Liver (tissue), 9 donors: ENCODE data around the gene MRPS35. TPM values are rescaled to one million over a fixed set of nuclear protein-coding genes. Genes with fewer than 3 reads are reported as not detected.

Experiments used
- DNase-seq: peaks from one replicate; pipeline ENCODE4 v3.0.0-alpha.2; 2017; ENCODE audit warnings: low spot score
- H3K27ac ChIP-seq, 2 donors: one replicate each; pipeline ENCODE4 v1.7.0; 2013; ENCODE audit warnings: inconsistent platforms in 2 of 2, low read length in 2 of 2, control low read depth in 1 of 2, low read depth in 1 of 2, mild to moderate bottlenecking in 1 of 2
- H3K27me3 ChIP-seq, 4 donors: one replicate each; pipeline versions ENCODE4 v1.6.1 to v1.7.0; 2013; ENCODE audit warnings: low read length in 3 of 4, inconsistent platforms in 1 of 4, mild to moderate bottlenecking in 1 of 4, moderate library complexity in 1 of 4; ENCODE audit not compliant: control insufficient read depth in 4 of 4, insufficient read depth in 4 of 4
- H3K36me3 ChIP-seq, 4 donors: one replicate each; pipeline versions ENCODE4 v1.6.1 to v1.7.0; 2013; ENCODE audit warnings: low read length in 3 of 4, mild to moderate bottlenecking in 3 of 4, low read depth in 1 of 4, moderate library complexity in 1 of 4; ENCODE audit not compliant: control insufficient read depth in 4 of 4, insufficient read depth in 3 of 4
- H3K4me1 ChIP-seq, 4 donors: one replicate each; pipeline versions ENCODE4 v1.6.1 to v1.7.0; 2013; ENCODE audit warnings: low read length in 3 of 4, mild to moderate bottlenecking in 3 of 4, moderate library complexity in 1 of 4; ENCODE audit not compliant: control insufficient read depth in 4 of 4, insufficient read depth in 4 of 4
- H3K4me3 ChIP-seq, 3 donors: one replicate each; pipeline versions ENCODE4 v1.6.1 to v1.7.0; 2013; ENCODE audit warnings: low read length in 3 of 3, control low read depth in 1 of 3, low read depth in 1 of 3, mild to moderate bottlenecking in 1 of 3
- H3K9ac ChIP-seq, 2 donors: one replicate each; pipeline ENCODE4 v1.7.0; 2013; ENCODE audit warnings: low read length in 2 of 2, mild to moderate bottlenecking in 2 of 2, moderate library complexity in 2 of 2, control low read depth in 1 of 2, low read depth in 1 of 2
- H3K9me3 ChIP-seq, 4 donors: one replicate each; pipeline versions ENCODE4 v1.6.1 to v1.7.0; 2013; ENCODE audit warnings: low read length in 3 of 4; ENCODE audit not compliant: control insufficient read depth in 4 of 4
- EGR1 ChIP-seq, 2 donors: IDR thresholded peaks; 2 replicates each; pipeline ENCODE4 v1.6.1; 2016 to 2018; ENCODE audit warnings: antibody characterized with exemption in 2 of 2, low read depth in 2 of 2
- FOXA2 ChIP-seq: IDR thresholded peaks from 2 replicates; pipeline ENCODE4 v1.6.1; 2016; ENCODE audit warnings: antibody characterized with exemption
- GABPA ChIP-seq, 2 donors: IDR thresholded peaks in 1 of 2; conservative IDR thresholded peaks in 1 of 2; 2 replicates each; pipeline ENCODE4 v1.6.1; 2016; ENCODE audit warnings: antibody characterized with exemption in 2 of 2, mild to moderate bottlenecking in 1 of 2, moderate library complexity in 1 of 2
- HNF4A ChIP-seq, 2 donors: conservative IDR thresholded peaks; 2 replicates each; pipeline ENCODE4 v1.6.1; 2016; ENCODE audit warnings: antibody characterized with exemption in 2 of 2, mild to moderate bottlenecking in 2 of 2
- JUND ChIP-seq, 2 donors: IDR thresholded peaks; 2 replicates each; pipeline ENCODE4 v1.6.1; 2016; ENCODE audit warnings: antibody characterized with exemption in 2 of 2
- NR2F2 ChIP-seq: IDR thresholded peaks from 2 replicates; pipeline ENCODE4 v1.6.1; 2016; ENCODE audit warnings: antibody characterized with exemption
- RAD21 ChIP-seq, 2 donors: IDR thresholded peaks; 2 replicates each; pipeline ENCODE4 v1.6.1; 2016; ENCODE audit warnings: antibody characterized with exemption in 2 of 2, mild to moderate bottlenecking in 2 of 2
- RXRA ChIP-seq, 2 donors: IDR thresholded peaks; 2 replicates each; pipeline ENCODE4 v1.6.1; 2017 to 2018; ENCODE audit warnings: antibody characterized with exemption in 2 of 2, mild to moderate bottlenecking in 1 of 2
- SP1 ChIP-seq: IDR thresholded peaks from 2 replicates; pipeline ENCODE4 v1.6.1; 2018; ENCODE audit warnings: antibody characterized with exemption, mild to moderate bottlenecking
- YY1 ChIP-seq: IDR thresholded peaks from 2 replicates; pipeline ENCODE4 v1.6.1; 2016; ENCODE audit warnings: antibody characterized with exemption, mild to moderate bottlenecking
- WGBS: extraction: QIAGEN DNeasy Blood & Tissue Kit; methylation state at CpG from one replicate; pipeline ENCODE4 v1.1.7; 2013; 5-methylcytosine and 5-hydroxymethylcytosine counted together
- polyA plus RNA-seq, 2 donors: library from polyadenylated mRNA; stranded (reverse) in 1 of 2; unstranded in 1 of 2; fragments of 200-250 nt in 1 of 2; fragments of >200 nt in 1 of 2; fragmentation: Nextera tagmentation in 1 of 2; extraction: Ambion mirVana in 1 of 2; gene quantifications; one replicate each; pipeline versions ENCODE4 v1.2.1 to v1.2.3, GENCODE V29; 2013 to 2015
- total RNA-seq, 2 donors: library from RNA; depleted of rRNA; stranded (reverse); fragments of >200 nt; gene quantifications; one replicate each; pipeline ENCODE4 v1.2.3, GENCODE V29; 2014
- TF ChIP-seq, protein P1 (sequence below): IDR thresholded peaks from 2 replicates; pipeline ENCODE4 v1.6.1; 2016; ENCODE audit warnings: antibody characterized with exemption, mild to moderate bottlenecking
- TF ChIP-seq, protein P2 (sequence below): IDR thresholded peaks from 2 replicates; pipeline ENCODE4 v1.6.1; 2016; ENCODE audit warnings: antibody characterized with exemption
- TF ChIP-seq, protein P3 (sequence below): IDR thresholded peaks from 2 replicates; pipeline ENCODE4 v1.6.1; 2016; ENCODE audit warnings: antibody characterized with exemption
- donor health status: healthy.
- donor health status: healthy.
- donor health status: healthy.
- donor health status: healthy.
- donor health status: healthy.

MRPS35 gene
- total and polyA plus RNA-seq, 4 donors = 27.4 to 64.3 (median 49.4) TPM

DNA sequence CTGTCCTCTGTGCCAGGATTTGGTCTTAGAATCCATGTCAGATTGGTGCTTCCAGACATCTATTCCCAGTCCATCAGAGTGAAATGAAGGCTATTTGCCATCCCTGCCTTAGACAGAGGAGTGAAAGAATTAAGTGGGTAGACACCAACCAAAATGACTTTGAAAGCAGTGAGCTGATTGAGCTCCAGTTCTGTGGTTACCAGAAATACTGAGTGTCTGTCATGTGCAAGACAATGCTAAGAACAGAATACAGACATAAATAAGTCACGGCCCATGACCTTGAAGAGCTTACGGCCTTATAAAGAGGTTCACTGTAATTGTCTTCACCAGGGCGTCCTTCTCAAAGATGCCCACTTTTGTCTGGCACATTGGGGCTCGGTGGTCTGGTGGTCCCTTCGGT, 91.0 kb downstream of the MRPS35 start:
- H3K27ac ChIP-seq = no peak overlapping the region
- H3K9ac ChIP-seq = no peak overlapping the region
- H3K27me3 ChIP-seq = no peaks in the 10 kb centered on the region
- no peaks in the 10 kb centered on the region for H3K4me1 ChIP-seq
- H3K36me3 ChIP-seq = peaks cover 0 to 13% (median 8%) of the 10 kb centered on the region in 4 donors
- no peaks in the 10 kb centered on the region for H3K9me3 ChIP-seq
- no peak for TF ChIP-seq JUND (IDR thresholded peaks at IDR 0.05)
- TF ChIP-seq, protein P1, sequence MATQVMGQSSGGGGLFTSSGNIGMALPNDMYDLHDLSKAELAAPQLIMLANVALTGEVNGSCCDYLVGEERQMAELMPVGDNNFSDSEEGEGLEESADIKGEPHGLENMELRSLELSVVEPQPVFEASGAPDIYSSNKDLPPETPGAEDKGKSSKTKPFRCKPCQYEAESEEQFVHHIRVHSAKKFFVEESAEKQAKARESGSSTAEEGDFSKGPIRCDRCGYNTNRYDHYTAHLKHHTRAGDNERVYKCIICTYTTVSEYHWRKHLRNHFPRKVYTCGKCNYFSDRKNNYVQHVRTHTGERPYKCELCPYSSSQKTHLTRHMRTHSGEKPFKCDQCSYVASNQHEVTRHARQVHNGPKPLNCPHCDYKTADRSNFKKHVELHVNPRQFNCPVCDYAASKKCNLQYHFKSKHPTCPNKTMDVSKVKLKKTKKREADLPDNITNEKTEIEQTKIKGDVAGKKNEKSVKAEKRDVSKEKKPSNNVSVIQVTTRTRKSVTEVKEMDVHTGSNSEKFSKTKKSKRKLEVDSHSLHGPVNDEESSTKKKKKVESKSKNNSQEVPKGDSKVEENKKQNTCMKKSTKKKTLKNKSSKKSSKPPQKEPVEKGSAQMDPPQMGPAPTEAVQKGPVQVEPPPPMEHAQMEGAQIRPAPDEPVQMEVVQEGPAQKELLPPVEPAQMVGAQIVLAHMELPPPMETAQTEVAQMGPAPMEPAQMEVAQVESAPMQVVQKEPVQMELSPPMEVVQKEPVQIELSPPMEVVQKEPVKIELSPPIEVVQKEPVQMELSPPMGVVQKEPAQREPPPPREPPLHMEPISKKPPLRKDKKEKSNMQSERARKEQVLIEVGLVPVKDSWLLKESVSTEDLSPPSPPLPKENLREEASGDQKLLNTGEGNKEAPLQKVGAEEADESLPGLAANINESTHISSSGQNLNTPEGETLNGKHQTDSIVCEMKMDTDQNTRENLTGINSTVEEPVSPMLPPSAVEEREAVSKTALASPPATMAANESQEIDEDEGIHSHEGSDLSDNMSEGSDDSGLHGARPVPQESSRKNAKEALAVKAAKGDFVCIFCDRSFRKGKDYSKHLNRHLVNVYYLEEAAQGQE = no peak
- no peak for TF ChIP-seq GABPA (IDR thresholded peaks at IDR 0.05 in 1 of 2, conservative IDR thresholded peaks at IDR 0.05 in 1 of 2)
- TF ChIP-seq, protein P2, sequence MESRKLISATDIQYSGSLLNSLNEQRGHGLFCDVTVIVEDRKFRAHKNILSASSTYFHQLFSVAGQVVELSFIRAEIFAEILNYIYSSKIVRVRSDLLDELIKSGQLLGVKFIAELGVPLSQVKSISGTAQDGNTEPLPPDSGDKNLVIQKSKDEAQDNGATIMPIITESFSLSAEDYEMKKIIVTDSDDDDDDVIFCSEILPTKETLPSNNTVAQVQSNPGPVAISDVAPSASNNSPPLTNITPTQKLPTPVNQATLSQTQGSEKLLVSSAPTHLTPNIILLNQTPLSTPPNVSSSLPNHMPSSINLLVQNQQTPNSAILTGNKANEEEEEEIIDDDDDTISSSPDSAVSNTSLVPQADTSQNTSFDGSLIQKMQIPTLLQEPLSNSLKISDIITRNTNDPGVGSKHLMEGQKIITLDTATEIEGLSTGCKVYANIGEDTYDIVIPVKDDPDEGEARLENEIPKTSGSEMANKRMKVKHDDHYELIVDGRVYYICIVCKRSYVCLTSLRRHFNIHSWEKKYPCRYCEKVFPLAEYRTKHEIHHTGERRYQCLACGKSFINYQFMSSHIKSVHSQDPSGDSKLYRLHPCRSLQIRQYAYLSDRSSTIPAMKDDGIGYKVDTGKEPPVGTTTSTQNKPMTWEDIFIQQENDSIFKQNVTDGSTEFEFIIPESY = no peak
- TF ChIP-seq NR2F2 = no peak
- DNase-seq = no peak
- no peak overlapping the region for H3K4me3 ChIP-seq
- 92% methylated on average over 5 of the region's 5 CpGs for WGBS

DNA sequence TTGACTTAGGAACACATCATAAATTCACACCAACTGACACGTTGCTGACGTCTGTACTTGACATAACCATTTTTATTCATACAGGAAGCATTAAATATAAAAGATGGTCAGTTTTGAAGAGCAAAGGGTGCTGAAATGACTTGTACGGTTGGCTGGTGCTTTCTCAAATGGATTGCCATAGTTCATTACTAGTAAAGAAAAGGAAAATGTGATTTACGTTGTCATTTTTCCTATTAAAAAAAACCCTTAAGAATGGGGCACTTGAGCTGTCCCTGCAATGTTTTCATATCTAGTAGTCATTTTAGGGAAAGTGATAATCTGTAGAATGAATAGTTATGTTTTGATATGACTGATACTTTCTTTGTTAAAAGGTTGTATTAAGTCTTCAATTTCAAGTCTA, 91.9 kb downstream of the MRPS35 start:
- H3K27ac ChIP-seq = no peak overlapping the region
- WGBS = 77% methylated on average over 4 of the region's 4 CpGs
- no peaks in the 10 kb centered on the region for H3K4me1 ChIP-seq
- H3K27me3 ChIP-seq = no peaks in the 10 kb centered on the region
- no peak for DNase-seq
- TF ChIP-seq NR2F2 (no peak), EGR1 (IDR thresholded peaks at IDR 0.05; ENCODE audit: low read depth in 2 of 2) (no peak), RXRA (IDR thresholded peaks at IDR 0.05) (no peak), JUND (IDR thresholded peaks at IDR 0.05) (no peak), FOXA2 (no peak), SP1 (no peak), YY1 (no peak)
- TF ChIP-seq, protein P2 = no peak
- no peaks in the 10 kb centered on the region for H3K9me3 ChIP-seq
- H3K9ac ChIP-seq = no peak overlapping the region
- H3K4me3 ChIP-seq = no peak overlapping the region
- peaks cover 0 to 11% (median 6%) of the 10 kb centered on the region in 4 donors for H3K36me3 ChIP-seq

DNA sequence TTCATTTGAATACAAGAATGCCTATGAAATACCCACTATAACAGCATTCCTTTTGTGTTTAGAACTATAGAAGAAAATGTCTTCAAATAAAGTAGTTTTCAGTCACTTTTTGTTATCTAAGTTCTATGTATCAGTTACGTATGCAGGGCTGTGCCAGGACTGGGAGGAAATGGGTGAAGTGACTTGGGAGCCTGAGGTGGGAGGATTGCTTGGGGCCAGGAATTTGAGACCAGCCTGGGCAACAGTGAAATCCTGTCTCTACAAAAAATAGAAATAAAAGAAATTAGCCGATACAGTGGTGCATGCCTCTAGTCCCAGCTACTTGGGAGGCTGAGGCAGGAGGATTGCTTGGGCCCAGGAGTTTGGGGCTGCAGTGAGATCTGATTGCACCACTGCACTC, 92.3 kb downstream of the MRPS35 start:
- no peaks in the 10 kb centered on the region for H3K9me3 ChIP-seq
- no peak overlapping the region for H3K27ac ChIP-seq
- H3K36me3 ChIP-seq = peaks cover 0 to 6% (median 2%) of the 10 kb centered on the region in 4 donors
- no peaks in the 10 kb centered on the region for H3K4me1 ChIP-seq
- no peaks in the 10 kb centered on the region for H3K27me3 ChIP-seq
- WGBS = 93% methylated on average over 2 of the region's 2 CpGs
- no peak overlapping the region for H3K9ac ChIP-seq
- TF ChIP-seq, protein P3, sequence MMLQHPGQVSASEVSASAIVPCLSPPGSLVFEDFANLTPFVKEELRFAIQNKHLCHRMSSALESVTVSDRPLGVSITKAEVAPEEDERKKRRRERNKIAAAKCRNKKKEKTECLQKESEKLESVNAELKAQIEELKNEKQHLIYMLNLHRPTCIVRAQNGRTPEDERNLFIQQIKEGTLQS = no peak
- TF ChIP-seq, protein P2 = no peak
- TF ChIP-seq, protein P1 = no peak
- TF ChIP-seq RAD21 (IDR thresholded peaks at IDR 0.05) = no peak
- TF ChIP-seq HNF4A (conservative IDR thresholded peaks at IDR 0.05) = no peak
- no peak for TF ChIP-seq FOXA2
- no peak for DNase-seq
- no peak overlapping the region for H3K4me3 ChIP-seq
